ENCODE results near the gene HOXB9. TPM values are rescaled to one million over a fixed set of nuclear protein-coding genes. Genes with fewer than 3 reads are reported as not detected.

HOXB9 gene
- total and polyA plus RNA-seq, 11 donors = not detected

- 7 to 11% (median 10%) methylated on average over 40 to 41 of the region's 41 CpGs for WGBS, 4 donors
- no peaks in the 10 kb centered on the region for H3K9me3 ChIP-seq
- H3K36me3 ChIP-seq = no peaks in the 10 kb centered on the region
- peaks cover 0 to 52% (median 18%) of the 10 kb centered on the region in 12 donors for H3K4me1 ChIP-seq
- H3K27me3 ChIP-seq = peaks cover 89 to 100% (median 96%) of the 10 kb centered on the region in 9 donors
- H3K4me3 ChIP-seq = peak within 1 kb of the TSS in 1 of 12 donors; percentile 12
- no peak within 1 kb of the TSS for H3K27ac ChIP-seq
- intact Hi-C loops (cut with DNase I) = loop anchor here (5.0 to 10.0 kb wide), 9 partner anchors 278 to 591 kb away; no protein-coding TSS in a partner anchor
- TF ChIP-seq CTCF (IDR thresholded peaks at IDR 0.05) = no peak
- no peak for TF ChIP-seq POLR2A (IDR thresholded peaks at IDR 0.05)
- DNase-seq (no peak), ATAC-seq (no peak)
Observed at GRCh38 chr17:48615047-48615962, 10.9 kb downstream of the HOXB9 start, which contains the start of gene HOXB8. TSS of gene HOXB8 (minus strand) at chr17:48615292. CDS start at chr17:48614704, 588 bp downstream.

- Histone ChIP-seq H3K27ac (no peak overlapping the region), H3K27me3 (peaks cover 81 to 100% (median 96%) of the 10 kb centered on the region in 9 donors), H3K4me3 (peak overlapping the region in 1 of 12 donors; percentile 12), H3K9me3 (no peaks in the 10 kb centered on the region), H3K36me3 (no peaks in the 10 kb centered on the region), H3K4me1 (peaks cover 0 to 58% (median 20%) of the 10 kb centered on the region in 12 donors)
- intact Hi-C loops (cut with DNase I) = loop anchor here in 9 of 10 donors (10.0 kb wide), 5 partner anchors 279 to 589 kb away; no protein-coding TSS in a partner anchor
- ATAC-seq (no peak), DNase-seq (no peak)
- WGBS, 4 donors = 2 to 7% (median 5%) methylated on average over 41 to 55 of the region's 55 CpGs
- TF ChIP-seq CTCF (IDR thresholded peaks at IDR 0.05) = no peak
- no peak for TF ChIP-seq POLR2A (IDR thresholded peaks at IDR 0.05)
Observed at GRCh38 chr17:48613862-48614694, 12.1 kb downstream of the HOXB9 start.

GRCh38 chr17:48612854-48613691, 13.1 kb downstream of the HOXB9 start:
- H3K27ac ChIP-seq = no peak overlapping the region
- peaks cover 0 to 50% (median 20%) of the 10 kb centered on the region in 12 donors for H3K4me1 ChIP-seq
- peak overlapping the region in 6 of 12 donors; percentile 26 to 67 (median 33) for H3K4me3 ChIP-seq
- no peaks in the 10 kb centered on the region for H3K9me3 ChIP-seq
- H3K36me3 ChIP-seq = no peaks in the 10 kb centered on the region
- WGBS, 4 donors = 1 to 4% (median 2%) methylated on average over 40 to 67 of the region's 67 CpGs
- intact Hi-C loops (cut with DNase I) = loop anchor here in 9 of 10 donors (10.0 kb wide), 5 partner anchors 278 to 588 kb away; no protein-coding TSS in a partner anchor
- H3K27me3 ChIP-seq = peaks cover 82 to 100% (median 98%) of the 10 kb centered on the region in 9 donors
- DNase-seq (no peak), ATAC-seq (peak in 2 of 4 donors; percentile 26 to 57)
- peak in 1 of 12 donors; percentile 12 for TF ChIP-seq CTCF (IDR thresholded peaks at IDR 0.05)
- no peak for TF ChIP-seq POLR2A (IDR thresholded peaks at IDR 0.05)
